Esophagus muscularis mucosa (tissue), 4 donors: ENCODE measurements around the gene OBSCN.

Source experiments
- CTCF ChIP-seq, 3 experiments: fragments of 200-600 bp in 2 of 3; fragments of 450-650 bp in 1 of 3; sonication (generic) in 2 of 3; IDR thresholded peaks; one replicate each; pipeline ENCODE4 v1.5.1; 2017 to 2019; ENCODE audit warnings: antibody characterized with exemption in 3 of 3, mild to moderate bottlenecking in 2 of 3, moderate library complexity in 1 of 3
- EP300 ChIP-seq: sonication (generic); formaldehyde crosslinking; IDR thresholded peaks from one replicate; pipeline ENCODE4 v1.6.1; 2017; ENCODE audit warnings: antibody characterized with exemption
- POLR2A ChIP-seq: fragments of 450-650 bp; IDR thresholded peaks from one replicate; pipeline ENCODE4 v1.6.1; 2017; ENCODE audit warnings: antibody characterized with exemption, moderate library complexity, mild to moderate bottlenecking, low read depth
- POLR2AphosphoS5 ChIP-seq, 2 donors: sonication (generic); formaldehyde crosslinking; IDR thresholded peaks; one replicate each; pipeline ENCODE4 v1.6.1; 2017; ENCODE audit warnings: antibody characterized with exemption in 2 of 2

- TF ChIP-seq CTCF (IDR thresholded peaks at IDR 0.05) (no peak), POLR2A (no peak), POLR2AphosphoS5 (IDR thresholded peaks at IDR 0.05) (no peak), EP300 (no peak)
These were observed 130.1 kb downstream of the OBSCN start for GRCh38 chr1:228337711-228338520.
